Endothelial cell of umbilical vein (primary cell): ENCODE measurements around the gene ACOT7.

ENCODE experiments used
- MYC ChIP-seq: IDR thresholded peaks from one replicate; pipeline ENCODE4 v1.6.1; 2011; ENCODE audit warnings: mild to moderate bottlenecking, low read depth, low read length
- POLR2A ChIP-seq: IDR thresholded peaks from 2 replicates; pipeline ENCODE4 v1.6.1; 2012; ENCODE audit warnings: low read depth, mild to moderate bottlenecking, control low read depth, low read length
- TF ChIP-seq, protein P1 (sequence below), 2 donors: IDR thresholded peaks; 1 replicate in 1 of 2; 2 replicates in 1 of 2; pipeline ENCODE4 v1.5.1; 2011; ENCODE audit warnings: low read length in 2 of 2, mild to moderate bottlenecking in 2 of 2, moderate library complexity in 2 of 2, control low read depth in 1 of 2, inconsistent platforms in 1 of 2, low read depth in 1 of 2; ENCODE audit not compliant: insufficient read depth in 1 of 2; ENCODE audit errors: extremely low read depth in 1 of 2

- TF ChIP-seq, protein P1, sequence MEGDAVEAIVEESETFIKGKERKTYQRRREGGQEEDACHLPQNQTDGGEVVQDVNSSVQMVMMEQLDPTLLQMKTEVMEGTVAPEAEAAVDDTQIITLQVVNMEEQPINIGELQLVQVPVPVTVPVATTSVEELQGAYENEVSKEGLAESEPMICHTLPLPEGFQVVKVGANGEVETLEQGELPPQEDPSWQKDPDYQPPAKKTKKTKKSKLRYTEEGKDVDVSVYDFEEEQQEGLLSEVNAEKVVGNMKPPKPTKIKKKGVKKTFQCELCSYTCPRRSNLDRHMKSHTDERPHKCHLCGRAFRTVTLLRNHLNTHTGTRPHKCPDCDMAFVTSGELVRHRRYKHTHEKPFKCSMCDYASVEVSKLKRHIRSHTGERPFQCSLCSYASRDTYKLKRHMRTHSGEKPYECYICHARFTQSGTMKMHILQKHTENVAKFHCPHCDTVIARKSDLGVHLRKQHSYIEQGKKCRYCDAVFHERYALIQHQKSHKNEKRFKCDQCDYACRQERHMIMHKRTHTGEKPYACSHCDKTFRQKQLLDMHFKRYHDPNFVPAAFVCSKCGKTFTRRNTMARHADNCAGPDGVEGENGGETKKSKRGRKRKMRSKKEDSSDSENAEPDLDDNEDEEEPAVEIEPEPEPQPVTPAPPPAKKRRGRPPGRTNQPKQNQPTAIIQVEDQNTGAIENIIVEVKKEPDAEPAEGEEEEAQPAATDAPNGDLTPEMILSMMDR (IDR thresholded peaks at IDR 0.05; ENCODE audit: extremely low read depth in 1 of 2, insufficient read depth in 1 of 2, low read depth in 1 of 2, low read length in 2 of 2), result no peak
- TF ChIP-seq MYC (no peak), POLR2A (no peak)
Observed at GRCh38 chr1:6310116-6310848, 83.3 kb downstream of the ACOT7 start.
